ENCODE results near the gene BRIP1. TPM values are rescaled to one million over a fixed set of nuclear protein-coding genes. Genes with fewer than 3 reads are reported as not detected.

The BRIP1 gene
- total and polyA plus RNA-seq, 2 experiments from 2014 or later, result 8.0 to 23.1 TPM

GRCh38 chr17:61797283-61797682 is 66.0 kb downstream of the BRIP1 start (continued):
- TF ChIP-seq ZNF462 (CRISPR knock-in tag; IDR thresholded peaks at IDR 0.05), result no peak
- TF ChIP-seq ETS1 (IDR thresholded peaks at IDR 0.05), result no peak
- TF ChIP-seq NANOG (IDR thresholded peaks at IDR 0.05; ENCODE audit: borderline replicate concordance), result no peak
- no peak for TF ChIP-seq ZNF114 (CRISPR knock-in tag; IDR thresholded peaks at IDR 0.05)
- TF ChIP-seq CTCF (conservative IDR thresholded peaks at IDR 0.05; ENCODE audit: low read depth in 2 of 2), result no peak

- DNase-seq (ENCODE audit: low spot score) (no peak), ATAC-seq (no peak)
- no peaks in the 10 kb centered on the region for H3K9me2 ChIP-seq (ENCODE audit: insufficient read depth)
- H3K27ac ChIP-seq (ENCODE audit: low read depth), result no peak overlapping the region
- H4K20me1 ChIP-seq (replicated peaks; ENCODE audit: insufficient read depth), result 0 out of 2 replicates have a peak, but pooled peaks cover 3% of the 10 kb centered on the region
- Mint-ChIP-seq H3K9me3 (no peaks in the 10 kb centered on the region), H3K4me3 (no peak overlapping the region), H3K27me3 (ENCODE audit: insufficient read depth, low read depth, poor library complexity) (no peaks in the 10 kb centered on the region), H3K27ac (no peak overlapping the region), H3K4me1 (no peaks in the 10 kb centered on the region), H3K36me3 (ENCODE audit: low read depth) (peaks cover 28% of the 10 kb centered on the region)
- H3K4me2 ChIP-seq, result no peak overlapping the region
- no peaks in the 10 kb centered on the region for H3K4me1 ChIP-seq (ENCODE audit: insufficient read depth)
- no peaks in the 10 kb centered on the region for H3F3A ChIP-seq (replicated peaks; ENCODE audit: low read depth)
- H2AFZ ChIP-seq, result no peak overlapping the region
- no peak overlapping the region for H3K4me3 ChIP-seq
- no peaks in the 10 kb centered on the region for H3K27me3 ChIP-seq (ENCODE audit: insufficient read depth)
- no peaks in the 10 kb centered on the region for H3K79me2 ChIP-seq (replicated peaks; ENCODE audit: insufficient read depth)
- H3K36me3 ChIP-seq (ENCODE audit: insufficient read depth), result peaks cover 9% of the 10 kb centered on the region; the same call in 1 of the 2 replicates
- TF ChIP-seq JUNB (IDR thresholded peaks at IDR 0.05; ENCODE audit: unreplicated experiment), result no peak
- no peak for TF ChIP-seq ZNF114 (CRISPR knock-in tag; IDR thresholded peaks at IDR 0.05)
- no peak for TF ChIP-seq EZH2 (IDR thresholded peaks at IDR 0.05; ENCODE audit: low read depth, unreplicated experiment)
- TF ChIP-seq POLR2AphosphoS5 (IDR thresholded peaks at IDR 0.05; ENCODE audit: low read depth), result no peak
- TF ChIP-seq NANOG (IDR thresholded peaks at IDR 0.05; ENCODE audit: borderline replicate concordance), result no peak
- no peak for TF ChIP-seq STAT1 (IDR thresholded peaks at IDR 0.05; ENCODE audit: unreplicated experiment)
- TF ChIP-seq CTCF (conservative IDR thresholded peaks at IDR 0.05; ENCODE audit: low read depth in 2 of 2), result no peak
- no peak for TF ChIP-seq REST (IDR thresholded peaks at IDR 0.05; ENCODE audit: unreplicated experiment)
Measured at GRCh38 chr17:61795546-61795945, 67.8 kb downstream of the BRIP1 start.

Data from GM23338 (cell line).